Stomach (tissue), 9 donors: ENCODE results near the gene FRMD8. TPM values are rescaled to one million over a fixed set of nuclear protein-coding genes. Genes with fewer than 3 reads are reported as not detected.
A peak's percentile ranks its signal among the peaks of the same experiment; 100 is the strongest.

Experiments
- DNase-seq, 2 donors: peaks; one replicate each; pipeline versions ENCODE4 v3.0.0 to v3.0.0-alpha.2; 2013 to 2019
- H3K27ac ChIP-seq, 5 donors: fragments of 200-600 bp in 4 of 5; sonication (generic) in 4 of 5; one replicate each; pipeline ENCODE4 v1.5.1; 2013 to 2019; ENCODE audit warnings: mild to moderate bottlenecking in 1 of 5, moderate library complexity in 1 of 5
- H3K27me3 ChIP-seq, 3 donors: fragments of 200-600 bp; sonication (generic); one replicate each; pipeline ENCODE4 v1.5.1; 2017 to 2019; ENCODE audit warnings: mixed run types in 1 of 3
- H3K36me3 ChIP-seq, 4 donors: fragments of 200-600 bp; sonication (generic); 1 replicate in 3 of 4; 2 replicates in 1 of 4; pipeline ENCODE4 v1.5.1; 2016 to 2019
- H3K4me1 ChIP-seq, 4 donors: fragments of 200-600 bp; sonication (generic); one replicate each; pipeline ENCODE4 v1.5.1; 2016 to 2019
- H3K4me3 ChIP-seq, 4 donors: fragments of 200-600 bp; sonication (generic) in 3 of 4; one replicate each; pipeline ENCODE4 v1.5.1; 2016 to 2019; ENCODE audit warnings: mild to moderate bottlenecking in 1 of 4
- H3K9me3 ChIP-seq, 4 donors: fragments of 200-600 bp; sonication (generic); one replicate each; pipeline ENCODE4 v1.5.1; 2016 to 2019
- EP300 ChIP-seq: sonication (generic); formaldehyde crosslinking; IDR thresholded peaks from one replicate; pipeline ENCODE4 v1.6.1; 2017; ENCODE audit warnings: antibody characterized with exemption
- POLR2A ChIP-seq, 4 donors: fragments of 450-650 bp; IDR thresholded peaks; one replicate each; pipeline ENCODE4 v1.6.1; 2016; ENCODE audit warnings: antibody characterized with exemption in 4 of 4, control low read depth in 2 of 4, mild to moderate bottlenecking in 1 of 4, moderate library complexity in 1 of 4
- POLR2AphosphoS5 ChIP-seq, 3 donors: sonication (generic); formaldehyde crosslinking; IDR thresholded peaks; one replicate each; pipeline ENCODE4 v1.6.1; 2016; ENCODE audit warnings: antibody characterized with exemption in 3 of 3
- WGBS, 5 donors: extraction: QIAGEN DNeasy Blood & Tissue Kit in 3 of 5; methylation state at CpG; one replicate each; pipeline versions ENCODE4 v1.1.5 to v1.1.7; 2013 to 2018; 5-methylcytosine and 5-hydroxymethylcytosine counted together
- intact Hi-C: fragments of 100-400 bp; cut with DNase I; formaldehyde crosslinking; loops from one replicate; pipeline ENCODE4 v1.15.1; 2023; ENCODE audit warnings: low total_unique reads
- polyA plus RNA-seq, 3 donors: library from polyadenylated mRNA; stranded (reverse); fragments of 200-250 nt; gene quantifications; one replicate each; pipeline ENCODE4 v1.2.3, GENCODE V29; 2013
- total RNA-seq, 5 donors: library from RNA; depleted of rRNA; stranded (reverse); fragments of >200 nt; gene quantifications; one replicate each; pipeline versions ENCODE4 v1.1.0 to v1.2.3, GENCODE V29; 2014 to 2016
- TF ChIP-seq, protein P1 (sequence below), 7 experiments: fragments of 450-650 bp in 4 of 7; fragments of 200-600 bp in 3 of 7; sonication (generic) in 3 of 7; IDR thresholded peaks; one replicate each; pipeline ENCODE4 v1.5.1; 2016 to 2019; ENCODE audit warnings: antibody characterized with exemption in 7 of 7, control low read depth in 2 of 7, mild to moderate bottlenecking in 1 of 7
- donor health status: healthy with polysubstance abuse.
- donor health status: Bipolar disorder and iron deficiency.
- donor health status: healthy.

Gene FRMD8
- total and polyA plus RNA-seq, 8 donors = 9.3 to 340 (median 20.8) TPM

DNA sequence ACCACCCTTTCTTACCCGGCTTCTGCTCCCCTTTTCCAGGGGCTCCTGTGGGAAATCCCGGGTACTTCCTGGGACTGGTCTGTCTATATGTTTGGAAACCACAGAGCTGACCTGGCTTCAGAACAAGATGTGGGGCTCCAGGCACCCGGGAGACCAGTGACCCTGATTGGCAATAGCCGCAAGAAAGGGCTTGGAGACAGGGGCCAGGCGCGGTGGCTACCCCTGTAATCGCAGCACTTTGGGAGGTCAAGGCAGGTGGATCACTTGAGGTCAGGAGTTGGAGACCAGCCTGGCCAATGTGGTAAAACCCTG lies 33.0 kb downstream of the FRMD8 start:
- no peaks in the 10 kb centered on the region for H3K27me3 ChIP-seq
- H3K4me1 ChIP-seq = peaks cover 43 to 65% (median 58%) of the 10 kb centered on the region in 4 donors
- H3K9me3 ChIP-seq = no peaks in the 10 kb centered on the region
- no peak for DNase-seq
- H3K36me3 ChIP-seq = peaks cover 0 to 15% (median 3%) of the 10 kb centered on the region in 4 donors
- peak overlapping the region; percentile 30 to 92 (median 86) for H3K4me3 ChIP-seq
- TF ChIP-seq POLR2A (IDR thresholded peaks at IDR 0.05) = no peak
- no peak for TF ChIP-seq POLR2AphosphoS5 (IDR thresholded peaks at IDR 0.05)
- TF ChIP-seq, protein P1, sequence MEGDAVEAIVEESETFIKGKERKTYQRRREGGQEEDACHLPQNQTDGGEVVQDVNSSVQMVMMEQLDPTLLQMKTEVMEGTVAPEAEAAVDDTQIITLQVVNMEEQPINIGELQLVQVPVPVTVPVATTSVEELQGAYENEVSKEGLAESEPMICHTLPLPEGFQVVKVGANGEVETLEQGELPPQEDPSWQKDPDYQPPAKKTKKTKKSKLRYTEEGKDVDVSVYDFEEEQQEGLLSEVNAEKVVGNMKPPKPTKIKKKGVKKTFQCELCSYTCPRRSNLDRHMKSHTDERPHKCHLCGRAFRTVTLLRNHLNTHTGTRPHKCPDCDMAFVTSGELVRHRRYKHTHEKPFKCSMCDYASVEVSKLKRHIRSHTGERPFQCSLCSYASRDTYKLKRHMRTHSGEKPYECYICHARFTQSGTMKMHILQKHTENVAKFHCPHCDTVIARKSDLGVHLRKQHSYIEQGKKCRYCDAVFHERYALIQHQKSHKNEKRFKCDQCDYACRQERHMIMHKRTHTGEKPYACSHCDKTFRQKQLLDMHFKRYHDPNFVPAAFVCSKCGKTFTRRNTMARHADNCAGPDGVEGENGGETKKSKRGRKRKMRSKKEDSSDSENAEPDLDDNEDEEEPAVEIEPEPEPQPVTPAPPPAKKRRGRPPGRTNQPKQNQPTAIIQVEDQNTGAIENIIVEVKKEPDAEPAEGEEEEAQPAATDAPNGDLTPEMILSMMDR (IDR thresholded peaks at IDR 0.05) = no peak
- TF ChIP-seq EP300 = no peak
- intact Hi-C loops = no loop called here
- peak overlapping the region; percentile 98 to 100 (median 99) for H3K27ac ChIP-seq
- WGBS, 5 donors = 7 to 24% (median 16%) methylated on average over 5 to 7 of the region's 7 CpGs

DNA sequence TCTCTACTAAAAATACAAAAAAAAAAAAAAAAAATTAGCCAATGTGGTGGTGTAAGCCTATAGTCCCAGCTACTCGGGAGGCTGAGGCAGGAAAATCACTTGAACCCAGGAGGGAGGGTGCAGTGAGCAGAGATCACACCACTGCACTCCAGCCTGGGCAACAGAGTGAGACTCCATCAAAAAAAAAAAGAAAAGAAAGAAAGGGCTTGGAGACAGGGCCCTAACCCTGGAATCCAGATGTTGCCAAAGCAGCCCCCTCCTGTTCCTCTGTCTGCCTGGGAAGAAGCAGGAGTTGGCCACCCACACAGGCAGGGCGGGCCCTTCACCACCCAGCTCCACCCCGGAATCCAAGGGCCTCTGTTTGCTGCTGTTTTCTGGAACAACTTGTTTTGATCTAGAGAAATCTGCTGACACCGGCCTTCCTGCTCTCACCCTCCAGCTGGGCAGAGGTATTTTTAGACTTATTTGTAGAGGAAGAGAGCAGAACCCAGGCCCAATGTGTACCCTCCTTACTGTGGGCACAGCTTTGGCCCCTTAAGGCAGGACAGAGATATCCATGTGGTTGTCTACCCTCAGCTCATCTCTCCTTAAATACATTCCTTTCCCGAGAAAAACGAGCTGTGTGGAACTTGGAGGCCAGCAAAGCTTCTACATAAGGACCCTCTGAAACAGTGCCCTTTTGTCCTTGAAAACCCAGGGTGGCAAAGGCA lies 33.5 kb downstream of the FRMD8 start:
- 0 to 2% (median 1%) methylated on average over 6 of the region's 6 CpGs for WGBS, 5 donors
- peaks cover 0 to 20% (median 8%) of the 10 kb centered on the region in 4 donors for H3K36me3 ChIP-seq
- peak overlapping the region; percentile 30 to 92 (median 86) for H3K4me3 ChIP-seq
- peaks cover 43 to 65% (median 58%) of the 10 kb centered on the region in 4 donors for H3K4me1 ChIP-seq
- no peaks in the 10 kb centered on the region for H3K27me3 ChIP-seq
- DNase-seq = peak; percentile 95 to 96
- TF ChIP-seq POLR2A (IDR thresholded peaks at IDR 0.05) (peak in 2 of 4 donors; percentile 40 to 81), POLR2AphosphoS5 (IDR thresholded peaks at IDR 0.05) (peak; percentile 94 to 96 (median 94)), EP300 (peak; percentile 72)
- TF ChIP-seq, protein P1 (IDR thresholded peaks at IDR 0.05) = no peak
- intact Hi-C loops = no loop called here
- H3K9me3 ChIP-seq = no peaks in the 10 kb centered on the region
- peak overlapping the region; percentile 98 to 100 (median 99) for H3K27ac ChIP-seq

DNA sequence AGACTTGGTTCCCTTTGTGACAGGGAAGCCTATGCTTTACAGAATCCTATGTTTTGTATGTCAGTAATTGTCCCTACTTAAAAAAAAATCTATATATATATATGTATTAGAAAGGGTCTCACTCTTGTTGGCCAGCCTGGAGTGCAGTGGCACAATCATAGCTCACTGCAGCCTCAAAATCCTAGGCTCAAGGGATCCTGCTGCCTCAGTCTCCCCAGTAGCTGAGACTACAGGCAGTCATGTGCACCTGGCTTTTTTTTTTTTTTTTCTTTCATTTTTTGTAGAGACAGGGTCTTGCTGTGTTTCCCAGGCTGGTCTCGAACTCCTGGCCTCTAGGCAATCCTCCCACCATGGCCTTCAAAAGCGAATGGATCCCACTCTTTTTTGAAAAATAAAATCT lies 34.1 kb downstream of the FRMD8 start:
- Histone ChIP-seq H3K9me3 (no peaks in the 10 kb centered on the region), H3K4me1 (peaks cover 41 to 64% (median 56%) of the 10 kb centered on the region in 4 donors), H3K27ac (peak overlapping the region; percentile 98 to 100 (median 99)), H3K36me3 (peaks cover 5 to 26% (median 10%) of the 10 kb centered on the region in 4 donors), H3K27me3 (no peaks in the 10 kb centered on the region), H3K4me3 (peak overlapping the region; percentile 81 to 92 (median 86))
- TF ChIP-seq POLR2AphosphoS5 (IDR thresholded peaks at IDR 0.05) (no peak), POLR2A (IDR thresholded peaks at IDR 0.05) (no peak), EP300 (no peak)
- TF ChIP-seq, protein P1 (IDR thresholded peaks at IDR 0.05) = no peak
- intact Hi-C loops = no loop called here
- DNase-seq = peak in 1 of 2 donors; percentile 21
- 62 to 79% (median 77%) methylated on average over 2 of the region's 2 CpGs for WGBS, 5 donors

DNA sequence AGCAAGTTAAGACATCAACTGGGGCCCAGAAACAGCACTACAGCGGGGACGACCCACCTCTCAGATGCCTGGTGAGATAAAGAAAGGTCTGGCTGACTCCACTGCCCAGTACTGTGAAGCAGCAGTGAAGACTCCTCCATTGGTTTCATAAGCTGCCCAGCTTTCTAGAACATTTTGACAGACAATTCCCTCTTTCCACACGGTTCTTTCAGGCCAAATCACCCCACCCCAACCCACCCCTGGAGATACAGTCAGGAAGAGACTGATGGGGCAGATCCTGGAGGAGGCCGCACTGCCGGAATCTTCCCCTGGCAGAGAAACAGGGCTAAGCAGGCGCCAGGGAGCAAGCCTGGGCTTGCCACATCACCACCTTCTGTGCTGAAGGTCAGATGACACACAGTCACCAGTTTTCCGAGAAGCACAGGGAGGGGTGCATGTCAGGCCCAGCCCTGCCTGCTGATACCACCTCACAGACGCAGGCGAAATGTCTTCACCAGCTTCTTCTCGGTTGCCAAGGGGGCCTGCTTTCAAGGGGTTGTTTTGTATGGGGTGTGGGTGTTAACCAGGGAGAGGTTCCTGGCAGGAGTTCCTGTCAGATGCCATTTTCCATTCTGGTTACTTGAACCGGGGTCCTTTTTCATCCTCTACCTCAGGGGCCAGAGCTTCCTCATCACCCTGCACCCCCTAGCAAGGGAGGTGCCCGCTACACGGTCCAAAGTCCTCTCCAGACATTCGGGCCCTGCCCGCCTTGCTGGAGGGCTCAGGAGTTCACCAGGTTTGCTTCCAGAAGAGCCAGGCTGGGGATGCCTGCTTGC lies 34.7 kb downstream of the FRMD8 start:
- Histone ChIP-seq H3K27me3 (no peaks in the 10 kb centered on the region), H3K4me3 (peak overlapping the region; percentile 81 to 92 (median 86)), H3K27ac (peak overlapping the region; percentile 98 to 100 (median 99)), H3K9me3 (no peaks in the 10 kb centered on the region), H3K36me3 (peaks cover 9 to 32% (median 11%) of the 10 kb centered on the region in 4 donors), H3K4me1 (peaks cover 34 to 57% (median 50%) of the 10 kb centered on the region in 4 donors)
- WGBS, 5 donors = 3 to 6% (median 5%) methylated on average over 10 to 15 of the region's 15 CpGs
- intact Hi-C loops = no loop called here
- TF ChIP-seq POLR2AphosphoS5 (IDR thresholded peaks at IDR 0.05) (peak; percentile 99 to 100 (median 100)), POLR2A (IDR thresholded peaks at IDR 0.05) (no peak), EP300 (peak; percentile 98)
- TF ChIP-seq, protein P1 (IDR thresholded peaks at IDR 0.05) = no peak
- peak; percentile 94 to 96 for DNase-seq
